Liver (tissue), 9 donors: ENCODE data around the gene MEGF10. TPM values are rescaled to one million over a fixed set of nuclear protein-coding genes. Genes with fewer than 3 reads are reported as not detected.

Source experiments
- DNase-seq: peaks from one replicate; pipeline ENCODE4 v3.0.0-alpha.2; 2017; ENCODE audit warnings: low spot score
- H3K27ac ChIP-seq, 2 donors: one replicate each; pipeline ENCODE4 v1.7.0; 2013; ENCODE audit warnings: inconsistent platforms in 2 of 2, low read length in 2 of 2, control low read depth in 1 of 2, low read depth in 1 of 2, mild to moderate bottlenecking in 1 of 2
- H3K27me3 ChIP-seq, 4 donors: one replicate each; pipeline versions ENCODE4 v1.6.1 to v1.7.0; 2013; ENCODE audit warnings: low read length in 3 of 4, inconsistent platforms in 1 of 4, mild to moderate bottlenecking in 1 of 4, moderate library complexity in 1 of 4; ENCODE audit not compliant: control insufficient read depth in 4 of 4, insufficient read depth in 4 of 4
- H3K36me3 ChIP-seq, 4 donors: one replicate each; pipeline versions ENCODE4 v1.6.1 to v1.7.0; 2013; ENCODE audit warnings: low read length in 3 of 4, mild to moderate bottlenecking in 3 of 4, low read depth in 1 of 4, moderate library complexity in 1 of 4; ENCODE audit not compliant: control insufficient read depth in 4 of 4, insufficient read depth in 3 of 4
- H3K4me1 ChIP-seq, 4 donors: one replicate each; pipeline versions ENCODE4 v1.6.1 to v1.7.0; 2013; ENCODE audit warnings: low read length in 3 of 4, mild to moderate bottlenecking in 3 of 4, moderate library complexity in 1 of 4; ENCODE audit not compliant: control insufficient read depth in 4 of 4, insufficient read depth in 4 of 4
- H3K4me3 ChIP-seq, 3 donors: one replicate each; pipeline versions ENCODE4 v1.6.1 to v1.7.0; 2013; ENCODE audit warnings: low read length in 3 of 3, control low read depth in 1 of 3, low read depth in 1 of 3, mild to moderate bottlenecking in 1 of 3
- H3K9ac ChIP-seq, 2 donors: one replicate each; pipeline ENCODE4 v1.7.0; 2013; ENCODE audit warnings: low read length in 2 of 2, mild to moderate bottlenecking in 2 of 2, moderate library complexity in 2 of 2, control low read depth in 1 of 2, low read depth in 1 of 2
- H3K9me3 ChIP-seq, 4 donors: one replicate each; pipeline versions ENCODE4 v1.6.1 to v1.7.0; 2013; ENCODE audit warnings: low read length in 3 of 4; ENCODE audit not compliant: control insufficient read depth in 4 of 4
- ATF3 ChIP-seq: IDR thresholded peaks from 2 replicates; pipeline ENCODE4 v1.6.1; 2016; ENCODE audit warnings: antibody characterized with exemption
- EGR1 ChIP-seq, 2 donors: IDR thresholded peaks; 2 replicates each; pipeline ENCODE4 v1.6.1; 2016 to 2018; ENCODE audit warnings: antibody characterized with exemption in 2 of 2, low read depth in 2 of 2
- FOXA1 ChIP-seq: IDR thresholded peaks from 2 replicates; pipeline ENCODE4 v1.6.1; 2016; ENCODE audit warnings: antibody characterized with exemption
- FOXA2 ChIP-seq: IDR thresholded peaks from 2 replicates; pipeline ENCODE4 v1.6.1; 2016; ENCODE audit warnings: antibody characterized with exemption
- GABPA ChIP-seq, 2 donors: IDR thresholded peaks in 1 of 2; conservative IDR thresholded peaks in 1 of 2; 2 replicates each; pipeline ENCODE4 v1.6.1; 2016; ENCODE audit warnings: antibody characterized with exemption in 2 of 2, mild to moderate bottlenecking in 1 of 2, moderate library complexity in 1 of 2
- HNF4A ChIP-seq, 2 donors: conservative IDR thresholded peaks; 2 replicates each; pipeline ENCODE4 v1.6.1; 2016; ENCODE audit warnings: antibody characterized with exemption in 2 of 2, mild to moderate bottlenecking in 2 of 2
- HNF4G ChIP-seq: IDR thresholded peaks from 2 replicates; pipeline ENCODE4 v1.6.1; 2016; ENCODE audit warnings: antibody characterized with exemption
- JUND ChIP-seq, 2 donors: IDR thresholded peaks; 2 replicates each; pipeline ENCODE4 v1.6.1; 2016; ENCODE audit warnings: antibody characterized with exemption in 2 of 2
- MAX ChIP-seq: IDR thresholded peaks from 2 replicates; pipeline ENCODE4 v1.6.1; 2016; ENCODE audit warnings: antibody characterized with exemption
- NR2F2 ChIP-seq: IDR thresholded peaks from 2 replicates; pipeline ENCODE4 v1.6.1; 2016; ENCODE audit warnings: antibody characterized with exemption
- RAD21 ChIP-seq, 2 donors: IDR thresholded peaks; 2 replicates each; pipeline ENCODE4 v1.6.1; 2016; ENCODE audit warnings: antibody characterized with exemption in 2 of 2, mild to moderate bottlenecking in 2 of 2
- RXRA ChIP-seq, 2 donors: IDR thresholded peaks; 2 replicates each; pipeline ENCODE4 v1.6.1; 2017 to 2018; ENCODE audit warnings: antibody characterized with exemption in 2 of 2, mild to moderate bottlenecking in 1 of 2
- SP1 ChIP-seq: IDR thresholded peaks from 2 replicates; pipeline ENCODE4 v1.6.1; 2018; ENCODE audit warnings: antibody characterized with exemption, mild to moderate bottlenecking
- TAF1 ChIP-seq: conservative IDR thresholded peaks from 2 replicates; pipeline ENCODE4 v1.6.1; 2016; ENCODE audit warnings: antibody characterized with exemption, mild to moderate bottlenecking
- YY1 ChIP-seq: IDR thresholded peaks from 2 replicates; pipeline ENCODE4 v1.6.1; 2016; ENCODE audit warnings: antibody characterized with exemption, mild to moderate bottlenecking
- WGBS: extraction: QIAGEN DNeasy Blood & Tissue Kit; methylation state at CpG from one replicate; pipeline ENCODE4 v1.1.7; 2013; 5-methylcytosine and 5-hydroxymethylcytosine counted together
- polyA plus RNA-seq, 2 donors: library from polyadenylated mRNA; stranded (reverse) in 1 of 2; unstranded in 1 of 2; fragments of 200-250 nt in 1 of 2; fragments of >200 nt in 1 of 2; fragmentation: Nextera tagmentation in 1 of 2; extraction: Ambion mirVana in 1 of 2; gene quantifications; one replicate each; pipeline versions ENCODE4 v1.2.1 to v1.2.3, GENCODE V29; 2013 to 2015
- total RNA-seq, 2 donors: library from RNA; depleted of rRNA; stranded (reverse); fragments of >200 nt; gene quantifications; one replicate each; pipeline ENCODE4 v1.2.3, GENCODE V29; 2014
- TF ChIP-seq, protein P1 (sequence below): fragments of 150-350 bp; IDR thresholded peaks from 2 replicates; pipeline ENCODE4 v1.5.1; 2017; ENCODE audit warnings: improper control_type of control experiment, low read depth, low read length; ENCODE audit not compliant: missing input control
- TF ChIP-seq, protein P2 (sequence below): IDR thresholded peaks from 2 replicates; pipeline ENCODE4 v1.6.1; 2016; ENCODE audit warnings: antibody characterized with exemption, mild to moderate bottlenecking
- donor health status: healthy.
- donor health status: healthy.
- donor health status: healthy.
- donor health status: healthy.
- donor health status: healthy.

MEGF10 gene
- total and polyA plus RNA-seq, 4 donors, result 0.05 to 1.0 (median 0.33) TPM; not detected in 1

DNA sequence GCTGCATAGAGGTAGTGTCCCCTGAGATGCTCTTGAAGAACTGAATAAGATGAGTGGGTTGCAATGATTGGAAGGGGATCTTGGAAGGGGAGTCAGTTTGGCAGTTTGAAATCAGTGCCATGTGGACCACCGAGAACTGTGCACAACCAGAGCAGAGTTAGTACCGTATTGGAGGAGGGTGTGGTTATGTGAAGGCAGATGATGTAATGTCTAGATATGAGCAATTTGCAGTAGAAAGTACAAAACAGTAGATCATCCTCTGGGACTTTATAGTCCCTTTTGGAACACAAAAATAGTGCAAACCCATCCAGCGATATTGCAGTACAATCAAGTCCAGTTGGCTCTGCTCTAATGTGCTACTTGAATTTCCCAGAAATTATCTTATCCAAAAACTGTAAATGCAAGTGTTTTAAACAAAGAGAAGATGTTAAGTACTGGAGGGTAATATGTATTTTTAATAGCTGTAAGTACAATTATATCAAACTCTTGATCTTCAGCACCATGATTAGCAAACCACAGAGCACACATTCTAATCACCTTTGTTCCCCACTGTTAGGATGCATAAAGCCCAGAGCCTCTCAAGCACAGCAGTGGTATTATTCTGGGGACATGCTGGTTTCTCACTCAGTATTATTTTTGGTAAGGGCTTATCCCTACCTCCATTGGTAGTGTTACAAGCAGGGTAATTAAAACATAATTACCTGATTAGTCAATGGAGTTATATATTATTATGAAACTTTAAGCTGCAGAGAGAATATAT lies 41.5 kb downstream of the MEGF10 start:
- 81% methylated on average over 3 of the region's 3 CpGs for WGBS
- TF ChIP-seq EGR1 (IDR thresholded peaks at IDR 0.05; ENCODE audit: low read depth in 2 of 2) (no peak), HNF4G (no peak), JUND (IDR thresholded peaks at IDR 0.05) (no peak), HNF4A (conservative IDR thresholded peaks at IDR 0.05) (no peak), RAD21 (IDR thresholded peaks at IDR 0.05) (no peak), RXRA (IDR thresholded peaks at IDR 0.05) (no peak), ATF3 (no peak), SP1 (no peak)
- TF ChIP-seq, protein P1, sequence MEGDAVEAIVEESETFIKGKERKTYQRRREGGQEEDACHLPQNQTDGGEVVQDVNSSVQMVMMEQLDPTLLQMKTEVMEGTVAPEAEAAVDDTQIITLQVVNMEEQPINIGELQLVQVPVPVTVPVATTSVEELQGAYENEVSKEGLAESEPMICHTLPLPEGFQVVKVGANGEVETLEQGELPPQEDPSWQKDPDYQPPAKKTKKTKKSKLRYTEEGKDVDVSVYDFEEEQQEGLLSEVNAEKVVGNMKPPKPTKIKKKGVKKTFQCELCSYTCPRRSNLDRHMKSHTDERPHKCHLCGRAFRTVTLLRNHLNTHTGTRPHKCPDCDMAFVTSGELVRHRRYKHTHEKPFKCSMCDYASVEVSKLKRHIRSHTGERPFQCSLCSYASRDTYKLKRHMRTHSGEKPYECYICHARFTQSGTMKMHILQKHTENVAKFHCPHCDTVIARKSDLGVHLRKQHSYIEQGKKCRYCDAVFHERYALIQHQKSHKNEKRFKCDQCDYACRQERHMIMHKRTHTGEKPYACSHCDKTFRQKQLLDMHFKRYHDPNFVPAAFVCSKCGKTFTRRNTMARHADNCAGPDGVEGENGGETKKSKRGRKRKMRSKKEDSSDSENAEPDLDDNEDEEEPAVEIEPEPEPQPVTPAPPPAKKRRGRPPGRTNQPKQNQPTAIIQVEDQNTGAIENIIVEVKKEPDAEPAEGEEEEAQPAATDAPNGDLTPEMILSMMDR, result no peak

DNA sequence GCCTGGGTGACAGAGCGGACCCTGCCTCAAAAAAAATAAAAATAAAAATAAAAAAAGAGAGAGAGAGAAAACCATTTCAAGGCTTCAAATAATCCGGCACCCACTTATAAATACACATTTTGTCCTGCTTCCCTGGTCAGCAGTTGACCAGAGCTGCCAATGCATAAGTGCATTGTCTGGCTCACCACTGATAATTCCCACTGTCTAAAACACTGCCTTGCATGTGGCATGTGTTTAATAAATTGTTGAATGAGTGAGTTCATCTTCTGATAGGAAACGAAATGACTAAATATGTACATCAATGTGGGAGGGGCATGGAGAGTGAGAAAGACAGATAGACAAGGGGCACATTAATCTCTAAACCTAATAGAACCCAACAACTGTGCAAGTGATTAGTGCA lies 42.9 kb downstream of the MEGF10 start:
- H3K27ac ChIP-seq, result no peak overlapping the region
- peaks cover 0 to 8% (median 0%) of the 10 kb centered on the region in 4 donors for H3K27me3 ChIP-seq
- H3K4me3 ChIP-seq, result no peak overlapping the region
- no peaks in the 10 kb centered on the region for H3K36me3 ChIP-seq
- DNase-seq, result no peak
- H3K4me1 ChIP-seq, result no peaks in the 10 kb centered on the region
- 74% methylated on average over 3 of the region's 3 CpGs for WGBS
- H3K9ac ChIP-seq, result no peak overlapping the region
- H3K9me3 ChIP-seq, result no peaks in the 10 kb centered on the region
- TF ChIP-seq NR2F2, result no peak
- TF ChIP-seq EGR1 (IDR thresholded peaks at IDR 0.05; ENCODE audit: low read depth in 2 of 2), result no peak

More for the DNA sequence above, 41.5 kb downstream of the MEGF10 start:
- Histone ChIP-seq H3K27ac (no peak overlapping the region), H3K4me1 (no peaks in the 10 kb centered on the region), H3K36me3 (no peaks in the 10 kb centered on the region), H3K9ac (no peak overlapping the region), H3K4me3 (no peak overlapping the region), H3K9me3 (no peaks in the 10 kb centered on the region), H3K27me3 (peaks cover 0 to 8% (median 0%) of the 10 kb centered on the region in 4 donors)
- no peak for DNase-seq

DNA sequence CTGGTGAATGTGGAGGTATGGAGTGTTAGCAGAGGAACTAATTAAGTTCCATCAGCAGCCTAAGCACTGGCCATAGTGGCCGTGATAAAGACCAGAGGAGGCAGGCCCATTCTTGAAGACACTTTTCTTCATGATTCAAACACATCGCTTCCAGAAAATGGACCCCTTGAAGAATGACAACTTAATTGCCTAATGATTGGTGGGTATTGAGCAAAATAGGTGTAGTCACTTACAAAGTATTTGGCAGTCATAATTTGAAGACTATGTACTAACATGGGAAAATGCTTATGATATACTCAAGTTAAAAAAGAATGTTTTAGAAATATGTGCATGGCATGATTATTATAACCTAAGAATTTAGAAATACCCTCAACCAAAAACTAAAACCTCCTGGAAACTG lies 44.8 kb downstream of the MEGF10 start:
- Histone ChIP-seq H3K36me3 (no peaks in the 10 kb centered on the region), H3K9me3 (no peaks in the 10 kb centered on the region), H3K27ac (no peak overlapping the region), H3K4me3 (no peak overlapping the region), H3K4me1 (no peaks in the 10 kb centered on the region), H3K9ac (no peak overlapping the region), H3K27me3 (no peaks in the 10 kb centered on the region)
- 83% methylated on average over 2 of the region's 2 CpGs for WGBS
- no peak for DNase-seq
- no peak for TF ChIP-seq RXRA (IDR thresholded peaks at IDR 0.05)
- TF ChIP-seq ATF3, result no peak
- TF ChIP-seq TAF1, result no peak
- no peak for TF ChIP-seq HNF4G
- TF ChIP-seq SP1, result no peak
- TF ChIP-seq JUND (IDR thresholded peaks at IDR 0.05), result no peak
- TF ChIP-seq, protein P1, result no peak
- TF ChIP-seq NR2F2, result no peak
- TF ChIP-seq MAX, result no peak
- TF ChIP-seq RAD21 (IDR thresholded peaks at IDR 0.05), result no peak
- no peak for TF ChIP-seq FOXA2
- TF ChIP-seq, protein P2, sequence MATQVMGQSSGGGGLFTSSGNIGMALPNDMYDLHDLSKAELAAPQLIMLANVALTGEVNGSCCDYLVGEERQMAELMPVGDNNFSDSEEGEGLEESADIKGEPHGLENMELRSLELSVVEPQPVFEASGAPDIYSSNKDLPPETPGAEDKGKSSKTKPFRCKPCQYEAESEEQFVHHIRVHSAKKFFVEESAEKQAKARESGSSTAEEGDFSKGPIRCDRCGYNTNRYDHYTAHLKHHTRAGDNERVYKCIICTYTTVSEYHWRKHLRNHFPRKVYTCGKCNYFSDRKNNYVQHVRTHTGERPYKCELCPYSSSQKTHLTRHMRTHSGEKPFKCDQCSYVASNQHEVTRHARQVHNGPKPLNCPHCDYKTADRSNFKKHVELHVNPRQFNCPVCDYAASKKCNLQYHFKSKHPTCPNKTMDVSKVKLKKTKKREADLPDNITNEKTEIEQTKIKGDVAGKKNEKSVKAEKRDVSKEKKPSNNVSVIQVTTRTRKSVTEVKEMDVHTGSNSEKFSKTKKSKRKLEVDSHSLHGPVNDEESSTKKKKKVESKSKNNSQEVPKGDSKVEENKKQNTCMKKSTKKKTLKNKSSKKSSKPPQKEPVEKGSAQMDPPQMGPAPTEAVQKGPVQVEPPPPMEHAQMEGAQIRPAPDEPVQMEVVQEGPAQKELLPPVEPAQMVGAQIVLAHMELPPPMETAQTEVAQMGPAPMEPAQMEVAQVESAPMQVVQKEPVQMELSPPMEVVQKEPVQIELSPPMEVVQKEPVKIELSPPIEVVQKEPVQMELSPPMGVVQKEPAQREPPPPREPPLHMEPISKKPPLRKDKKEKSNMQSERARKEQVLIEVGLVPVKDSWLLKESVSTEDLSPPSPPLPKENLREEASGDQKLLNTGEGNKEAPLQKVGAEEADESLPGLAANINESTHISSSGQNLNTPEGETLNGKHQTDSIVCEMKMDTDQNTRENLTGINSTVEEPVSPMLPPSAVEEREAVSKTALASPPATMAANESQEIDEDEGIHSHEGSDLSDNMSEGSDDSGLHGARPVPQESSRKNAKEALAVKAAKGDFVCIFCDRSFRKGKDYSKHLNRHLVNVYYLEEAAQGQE, result no peak
- no peak for TF ChIP-seq EGR1 (IDR thresholded peaks at IDR 0.05; ENCODE audit: low read depth in 2 of 2)
- TF ChIP-seq GABPA (IDR thresholded peaks at IDR 0.05 in 1 of 2, conservative IDR thresholded peaks at IDR 0.05 in 1 of 2), result no peak
- TF ChIP-seq FOXA1, result no peak
- TF ChIP-seq YY1, result no peak
